HFFc6 (cell line): ENCODE results near the gene OR1L4. TPM values are rescaled to one million over a fixed set of nuclear protein-coding genes. Genes with fewer than 3 reads are reported as not detected.

Experiments
- DNase-seq: peaks from one replicate; pipeline ENCODE4 v3.0.0-alpha.2; 2018
- H3K27ac Mint-ChIP-seq: 2 replicates; pipeline ENCODE4 v1.8.0; 2020; ENCODE audit warnings: mild to moderate bottlenecking, mixed read lengths
- H3K27me3 Mint-ChIP-seq: 2 replicates; pipeline ENCODE4 v1.8.0; 2021; ENCODE audit warnings: mild to moderate bottlenecking, moderate library complexity, mixed read lengths; ENCODE audit not compliant: insufficient read depth
- H3K36me3 Mint-ChIP-seq: 2 replicates; pipeline ENCODE4 v1.8.0; 2021; ENCODE audit warnings: low read depth, mixed read lengths
- H3K4me1 Mint-ChIP-seq: 2 replicates; pipeline ENCODE4 v1.8.0; 2020; ENCODE audit warnings: low read depth, mixed read lengths
- H3K4me3 Mint-ChIP-seq: 2 replicates; pipeline ENCODE4 v1.8.0; 2020; ENCODE audit warnings: mild to moderate bottlenecking, moderate library complexity, mixed read lengths
- H3K9me3 Mint-ChIP-seq: 2 replicates; pipeline ENCODE4 v1.8.0; 2020; ENCODE audit warnings: mild to moderate bottlenecking, mixed read lengths
- long read RNA-seq: library from polyadenylated mRNA; unstranded; transcript quantifications from one replicate; pipeline ENCODE4 v2.0.0, GENCODE V29; 2019
- total RNA-seq, 6 experiments: library from RNA; stranded (reverse); fragmentation: NEBNext Ultra II Directional; extraction: Animal tissue kit (Norgen Biotek cat#: 25700); gene quantifications; 2 replicates in 1 of 6; 3 replicates in 5 of 6; pipeline ENCODE4 v1.2.3, GENCODE V29; 2021
- TF ChIP-seq, protein P1 (sequence below): fragments of 200-600 bp; sonication (generic); IDR thresholded peaks from 2 replicates; pipeline ENCODE4 v1.5.0; 2021; ENCODE audit warnings: antibody characterized with exemption, mild to moderate bottlenecking

The OR1L4 gene
- not detected for total RNA-seq
- long read RNA-seq = 0 reads

DNA sequence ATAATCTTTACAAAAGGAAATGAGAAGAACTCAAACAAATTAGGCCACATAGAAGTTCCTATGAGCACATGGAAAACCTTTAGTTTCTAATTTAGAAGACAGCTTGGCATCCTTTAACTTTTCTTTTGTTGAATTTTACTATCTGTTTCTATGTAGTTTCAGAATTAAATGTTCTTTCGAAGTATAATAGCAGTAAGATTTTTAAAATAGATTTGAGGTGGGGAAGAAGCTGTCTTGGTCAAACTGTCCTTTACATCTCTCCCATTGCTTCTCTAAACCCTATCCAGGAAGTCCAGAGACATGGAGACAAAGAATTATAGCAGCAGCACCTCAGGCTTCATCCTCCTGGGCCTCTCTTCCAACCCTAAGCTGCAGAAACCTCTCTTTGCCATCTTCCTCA, at the start of gene OR1L4:
Gene OR1L4 (plus strand): TSS at position 301 of the 400 bp plus-strand sequence. CDS start 0 bp downstream, at position 301.
- no peaks in the 10 kb centered on the region for H3K4me1 Mint-ChIP-seq
- no peak for DNase-seq
- H3K4me3 Mint-ChIP-seq = no peak within 1 kb of the TSS
- H3K27me3 Mint-ChIP-seq = no peaks in the 10 kb centered on the region
- H3K36me3 Mint-ChIP-seq = 0 out of 2 replicates have a peak, but pooled peaks cover 7% of the 10 kb centered on the region
- no peak within 1 kb of the TSS for H3K27ac Mint-ChIP-seq
- H3K9me3 Mint-ChIP-seq = peaks cover 53% of the 10 kb centered on the region
- TF ChIP-seq, protein P1, sequence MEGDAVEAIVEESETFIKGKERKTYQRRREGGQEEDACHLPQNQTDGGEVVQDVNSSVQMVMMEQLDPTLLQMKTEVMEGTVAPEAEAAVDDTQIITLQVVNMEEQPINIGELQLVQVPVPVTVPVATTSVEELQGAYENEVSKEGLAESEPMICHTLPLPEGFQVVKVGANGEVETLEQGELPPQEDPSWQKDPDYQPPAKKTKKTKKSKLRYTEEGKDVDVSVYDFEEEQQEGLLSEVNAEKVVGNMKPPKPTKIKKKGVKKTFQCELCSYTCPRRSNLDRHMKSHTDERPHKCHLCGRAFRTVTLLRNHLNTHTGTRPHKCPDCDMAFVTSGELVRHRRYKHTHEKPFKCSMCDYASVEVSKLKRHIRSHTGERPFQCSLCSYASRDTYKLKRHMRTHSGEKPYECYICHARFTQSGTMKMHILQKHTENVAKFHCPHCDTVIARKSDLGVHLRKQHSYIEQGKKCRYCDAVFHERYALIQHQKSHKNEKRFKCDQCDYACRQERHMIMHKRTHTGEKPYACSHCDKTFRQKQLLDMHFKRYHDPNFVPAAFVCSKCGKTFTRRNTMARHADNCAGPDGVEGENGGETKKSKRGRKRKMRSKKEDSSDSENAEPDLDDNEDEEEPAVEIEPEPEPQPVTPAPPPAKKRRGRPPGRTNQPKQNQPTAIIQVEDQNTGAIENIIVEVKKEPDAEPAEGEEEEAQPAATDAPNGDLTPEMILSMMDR = no peak

DNA sequence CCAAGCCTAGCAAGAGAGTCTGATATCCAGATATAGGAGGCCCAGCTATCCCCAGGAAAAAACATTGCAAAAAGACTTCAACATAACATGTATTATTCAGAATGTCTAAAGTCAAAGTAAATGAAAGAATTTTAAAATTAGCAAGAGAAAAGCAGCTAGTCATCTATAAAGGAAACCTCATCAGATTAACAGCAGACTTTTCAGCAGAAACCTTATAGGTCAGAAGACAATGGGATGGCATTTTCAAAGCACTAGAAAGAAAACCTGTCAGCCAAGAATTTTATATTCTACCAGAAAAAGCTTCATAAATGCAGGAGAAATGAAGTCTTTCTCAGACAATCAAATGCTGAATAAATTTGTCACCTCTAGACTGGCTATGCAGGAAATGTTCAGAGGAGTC, 38.9 kb upstream of the OR1L4 start:
- DNase-seq = no peak
- Mint-ChIP-seq H3K9me3 (peaks cover 24% of the 10 kb centered on the region), H3K4me1 (no peaks in the 10 kb centered on the region), H3K27ac (no peak overlapping the region), H3K27me3 (0 out of 2 replicates have a peak, but pooled peaks cover 6% of the 10 kb centered on the region), H3K4me3 (no peak overlapping the region), H3K36me3 (no peaks in the 10 kb centered on the region)
- TF ChIP-seq, protein P1 = no peak

- peaks cover 7% of the 10 kb centered on the region for H3K9me3 Mint-ChIP-seq
- TF ChIP-seq, protein P1 = no peak
- H3K4me3 Mint-ChIP-seq = no peak overlapping the region
- no peaks in the 10 kb centered on the region for H3K27me3 Mint-ChIP-seq
- DNase-seq = no peak
- H3K4me1 Mint-ChIP-seq = no peaks in the 10 kb centered on the region
- H3K27ac Mint-ChIP-seq = no peak overlapping the region
- H3K36me3 Mint-ChIP-seq = no peaks in the 10 kb centered on the region
Observed at GRCh38 chr9:122695696-122696095, 28.1 kb upstream of the OR1L4 start.

DNA sequence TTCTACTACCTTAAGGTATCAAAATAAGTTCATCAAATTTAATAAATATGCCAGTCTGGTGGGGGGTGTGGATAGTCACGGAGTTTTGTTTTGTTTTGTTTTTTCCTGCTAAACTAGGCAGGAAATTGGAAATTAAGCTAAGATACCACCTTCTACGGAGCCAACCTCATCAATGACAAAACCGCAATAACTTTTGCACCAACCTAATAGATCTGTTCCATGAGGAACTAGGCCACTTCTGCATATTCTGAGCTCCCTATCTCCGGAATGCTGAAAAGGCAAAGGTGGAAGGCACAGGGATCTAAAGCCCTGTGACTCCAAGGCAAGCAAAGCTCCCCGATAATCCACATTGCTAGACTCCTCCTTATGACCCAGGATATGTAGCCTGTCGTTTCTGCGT, 5.8 kb upstream of the OR1L4 start:
- no peaks in the 10 kb centered on the region for H3K27me3 Mint-ChIP-seq
- H3K4me1 Mint-ChIP-seq = no peaks in the 10 kb centered on the region
- TF ChIP-seq, protein P1 = no peak
- no peak overlapping the region for H3K4me3 Mint-ChIP-seq
- H3K36me3 Mint-ChIP-seq = no peaks in the 10 kb centered on the region
- H3K27ac Mint-ChIP-seq = no peak overlapping the region
- DNase-seq = no peak
- H3K9me3 Mint-ChIP-seq = peaks cover 37% of the 10 kb centered on the region

DNA sequence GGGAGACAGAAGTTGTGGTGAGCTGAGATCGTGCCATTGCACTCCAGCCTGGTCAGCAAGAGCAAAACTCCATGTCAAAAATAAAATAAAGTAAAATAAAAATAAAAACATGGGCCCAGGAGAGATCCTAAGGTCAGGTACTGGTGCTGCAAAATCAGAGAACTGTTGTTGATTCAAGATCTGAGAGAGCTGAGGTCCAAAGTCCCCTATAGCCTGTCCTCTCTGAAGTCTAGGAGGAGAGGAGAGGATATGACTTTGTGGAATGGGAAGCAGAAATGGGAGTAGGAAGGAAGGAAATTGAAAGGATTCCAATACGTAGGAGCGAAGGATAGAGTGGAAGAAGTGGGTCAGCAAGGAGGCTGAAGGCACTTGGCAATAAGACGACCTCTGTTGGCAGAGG, 4.6 kb upstream of the OR1L4 start:
- TF ChIP-seq, protein P1 = no peak
- Mint-ChIP-seq H3K9me3 (peaks cover 45% of the 10 kb centered on the region), H3K27me3 (no peaks in the 10 kb centered on the region), H3K36me3 (0 out of 2 replicates have a peak, but pooled peaks cover 3% of the 10 kb centered on the region), H3K4me1 (no peaks in the 10 kb centered on the region), H3K4me3 (no peak overlapping the region), H3K27ac (no peak overlapping the region)
- no peak for DNase-seq

- no peaks in the 10 kb centered on the region for H3K4me1 Mint-ChIP-seq
- H3K9me3 Mint-ChIP-seq = peaks cover 17% of the 10 kb centered on the region
Observed at GRCh38 chr9:122742003-122742402, 18.2 kb downstream of the OR1L4 start, which contains the start of gene OR1L6. OR1L6 (plus strand) TSS chr9:122742303; CDS start chr9:122749848, 7,545 bp downstream.

More at GRCh38 chr9:122742003-122742402, 18.2 kb downstream of the OR1L4 start, which contains the start of gene OR1L6:
- no peaks in the 10 kb centered on the region for H3K36me3 Mint-ChIP-seq
- TF ChIP-seq, protein P1 = no peak
- DNase-seq = no peak
- H3K27me3 Mint-ChIP-seq = peaks cover 4% of the 10 kb centered on the region
- no peak within 1 kb of the TSS for H3K27ac Mint-ChIP-seq
- no peak within 1 kb of the TSS for H3K4me3 Mint-ChIP-seq
